GM12878 (cell line): ENCODE measurements around the gene OR2M3. TPM values are rescaled to one million over a fixed set of nuclear protein-coding genes. Genes with fewer than 3 reads are reported as not detected.

Experiments used
- ATAC-seq: fragments of 200-7000 bp; cut with Tn5 transposase; 3 replicates; pipeline ENCODE4 v1.9.1; 2020; ENCODE audit warnings: mild to moderate bottlenecking, moderate library complexity
- BruUV-seq: library from RNA; stranded (reverse); fragments of 400-500 nt; replicated peaks from 2 replicates; lab custom pipeline; 2021; lab: Mats Ljungman, UMichigan
- CTCF ChIA-PET: fragments of 300-600 bp; sonication (Branson Sonifier 250); formaldehyde crosslinking; extraction: SDS; loops from one replicate; lab custom pipeline; 2021; ENCODE audit warnings: inconsistent platforms; lab: Yijun Ruan, JAX
- POLR2A ChIA-PET: fragments of 350-600 bp; formaldehyde crosslinking; extraction: SDS; loops from one replicate; lab custom pipeline; 2021; ENCODE audit warnings: inconsistent platforms; lab: Charles Lee
- RAD21 ChIA-PET: fragments of 300-600 bp; sonication (Branson Sonifier 250); formaldehyde crosslinking; loops from one replicate; lab custom pipeline; 2023; ENCODE audit warnings: antibody characterized with exemption; ENCODE audit not compliant: unreplicated experiment; lab: Charles Lee
- SMC1A ChIA-PET: fragments of 300-600 bp; sonication (Branson Sonifier 250); formaldehyde crosslinking; loops from one replicate; lab custom pipeline; 2023; ENCODE audit not compliant: unreplicated experiment, uncharacterized antibody; lab: Charles Lee
- DNase-seq: peaks from one replicate; pipeline ENCODE4 v3.0.0-alpha.2; 2011; ENCODE audit warnings: low read depth, low spot score
- FAIRE-seq: peaks from 3 replicates; lab custom pipeline; 2011; peaks lifted over from hg19 to GRCh38; lab: Jason Lieb, UNC
- H2AFZ ChIP-seq: 2 replicates; pipeline ENCODE4 v1.6.0; 2011; ENCODE audit warnings: low read depth, low read length, control low read depth; ENCODE audit not compliant: control insufficient read depth
- H3K27ac ChIP-seq: 2 replicates; pipeline ENCODE4 v1.5.1; 2011; ENCODE audit warnings: control low read depth; ENCODE audit not compliant: control insufficient read depth, insufficient read depth
- H3K27me3 ChIP-seq, 2 experiments: replicated peaks in 1 of 2; 2 replicates each; pipeline versions ENCODE4 v1.6.0 to v1.6.1; 2011; ENCODE audit warnings: low read length in 1 of 2; ENCODE audit not compliant: control insufficient read depth in 2 of 2, insufficient read depth in 2 of 2
- H3K36me3 ChIP-seq, 2 experiments: 2 replicates each; pipeline ENCODE4 v1.5.1; 2011; ENCODE audit warnings: low read length in 1 of 2; ENCODE audit not compliant: control insufficient read depth in 2 of 2, insufficient read depth in 2 of 2
- H3K4me1 ChIP-seq: 2 replicates; pipeline ENCODE4 v1.6.1; 2011; ENCODE audit warnings: mild to moderate bottlenecking, low read length, moderate library complexity, mixed read lengths; ENCODE audit not compliant: control insufficient read depth, insufficient read depth
- H3K4me2 ChIP-seq: 2 replicates; pipeline ENCODE4 v1.6.0; 2011; ENCODE audit warnings: control low read depth; ENCODE audit not compliant: control insufficient read depth, insufficient read depth
- H3K4me3 ChIP-seq: fragments of 200-600 bp; sonication (generic); 2 replicates; pipeline ENCODE4 v1.5.1; 2016
- H3K79me2 ChIP-seq: 2 replicates; pipeline ENCODE4 v1.6.0; 2011; ENCODE audit warnings: low read length; ENCODE audit not compliant: control insufficient read depth, insufficient read depth
- H3K9ac ChIP-seq: 2 replicates; pipeline ENCODE4 v1.8.0; 2011; ENCODE audit warnings: low read length, control low read depth, mixed read lengths; ENCODE audit not compliant: control insufficient read depth, insufficient read depth
- H3K9me3 ChIP-seq: replicated peaks from 3 replicates; pipeline ENCODE4 v1.5.1; 2011; ENCODE audit warnings: mild to moderate bottlenecking, low read length; ENCODE audit not compliant: control insufficient read depth, insufficient read depth
- H4K20me1 ChIP-seq: 2 replicates; pipeline ENCODE4 v1.6.0; 2011; ENCODE audit not compliant: control insufficient read depth, insufficient read depth
- BCL3 ChIP-seq: IDR thresholded peaks from 2 replicates; pipeline ENCODE4 v1.6.1; 2011; ENCODE audit warnings: borderline replicate concordance, low read depth, mild to moderate bottlenecking, moderate library complexity, low read length; ENCODE audit not compliant: insufficient read depth, poor library complexity, severe bottlenecking
- BCLAF1 ChIP-seq: fragments of 450-650 bp; IDR thresholded peaks from 2 replicates; pipeline ENCODE4 v1.6.1; 2017; ENCODE audit warnings: antibody characterized with exemption, mild to moderate bottlenecking, moderate library complexity
- CHD4 ChIP-seq: fragments of 200-600 bp; sonication (generic); IDR thresholded peaks from 2 replicates; pipeline ENCODE4 v1.6.1; 2016; ENCODE audit warnings: mild to moderate bottlenecking
- HSF1 ChIP-seq: fragments of 150-350 bp; IDR thresholded peaks from 2 replicates; pipeline ENCODE4 v1.6.1; 2014; ENCODE audit warnings: mild to moderate bottlenecking, low read depth, low read length
- MEF2A ChIP-seq: IDR thresholded peaks from 2 replicates; pipeline ENCODE4 v1.6.1; 2011; ENCODE audit warnings: low read depth, mild to moderate bottlenecking, low read length, moderate library complexity; ENCODE audit not compliant: insufficient read depth
- MEF2B ChIP-seq: fragments of 450-650 bp; IDR thresholded peaks from 2 replicates; pipeline ENCODE4 v1.6.1; 2018; ENCODE audit warnings: mild to moderate bottlenecking, moderate library complexity; ENCODE audit not compliant: partially characterized antibody, poor library complexity, severe bottlenecking
- POLR2AphosphoS2 ChIP-seq: IDR thresholded peaks from 2 replicates; pipeline ENCODE4 v1.6.1; 2011; ENCODE audit warnings: low read depth, mild to moderate bottlenecking, low read length, improper control_type of control experiment, moderate library complexity
- POU2F2 ChIP-seq: IDR thresholded peaks from 3 replicates; pipeline ENCODE4 v1.6.1; 2011; ENCODE audit warnings: low read depth, mild to moderate bottlenecking, low read length, borderline replicate concordance
- RB1 ChIP-seq: fragments of 450-650 bp; formaldehyde crosslinking; IDR thresholded peaks from 2 replicates; pipeline ENCODE4 v1.6.1; 2017; ENCODE audit warnings: mild to moderate bottlenecking, borderline replicate concordance
- SIX5 ChIP-seq: IDR thresholded peaks from 2 replicates; pipeline ENCODE4 v1.6.1; 2011; ENCODE audit warnings: mild to moderate bottlenecking, low read depth, low read length, moderate library complexity; ENCODE audit not compliant: severe bottlenecking
- TCF3 ChIP-seq: IDR thresholded peaks from 2 replicates; pipeline ENCODE4 v1.6.1; 2012; ENCODE audit warnings: low read depth, mild to moderate bottlenecking, low read length, borderline replicate concordance; ENCODE audit not compliant: insufficient read depth
- ZNF207 ChIP-seq: fragments of 450-650 bp; IDR thresholded peaks from 2 replicates; pipeline ENCODE4 v1.6.1; 2014; ENCODE audit warnings: antibody characterized with exemption, mild to moderate bottlenecking, borderline replicate concordance
- ZZZ3 ChIP-seq: IDR thresholded peaks from 2 replicates; pipeline ENCODE4 v1.6.1; 2011; ENCODE audit warnings: low read depth; ENCODE audit not compliant: control insufficient read depth, insufficient read length
- WGBS: methylation state at CpG from one replicate; pipeline ENCODE4 v1.1.6; 2016; ENCODE audit warnings: low lambda C conversion rate; ENCODE audit not compliant: insufficient replicate concordance, insufficient coverage; ENCODE audit errors: missing lambda C conversion rate; 5-methylcytosine and 5-hydroxymethylcytosine counted together
- in situ Hi-C: fragments of 300-500 bp; cut with MboI; formaldehyde crosslinking; loops from 9 replicates; pipeline ENCODE4 v1.14.3; 2018; ENCODE audit warnings: mixed read lengths
- intact Hi-C: fragments of 100-400 bp; cut with micrococcal nuclease; formaldehyde crosslinking; loops from one replicate; pipeline ENCODE4 v1.14.2; 2022; ENCODE audit not compliant: unreplicated experiment
- polyA plus RNA-seq, 11 experiments: library from polyadenylated mRNA; depleted of rRNA in 4 of 11; unstranded in 6 of 11; stranded (reverse) in 5 of 11; fragments of >200 nt; fragmentation: Nextera tagmentation in 4 of 11; fragmentation: Illumina TruSeq in 1 of 11; extraction: Ambion mirVana in 4 of 11; extraction: Trizol in 1 of 11; gene quantifications; 1 replicate in 1 of 11; 2 replicates in 10 of 11; pipeline versions ENCODE4 v1.2.1 to v1.2.3, GENCODE V29; 2011 to 2016; ENCODE audit warnings: inconsistent platforms in 2 of 11, missing spikeins in 2 of 11, low read depth in 1 of 11
- total RNA-seq, 4 experiments: library from RNA; depleted of rRNA in 3 of 4; stranded (reverse); fragments of >200 nt in 3 of 4; fragmentation: Illumina TruSeq in 1 of 4; extraction: Trizol in 1 of 4; gene quantifications; 2 replicates each; pipeline versions ENCODE4 v1.2.1 to v1.2.3, GENCODE V29; 2013 to 2021

The OR2M3 gene
- total and polyA plus RNA-seq, 10 of the 15 experiments (the other 5 are each of a cell fraction or from before 2014, with no cell fraction given), result 0.05 TPM; not detected in 9

GRCh38 chr1:248183996-248184395 is 13.1 kb upstream of the OR2M3 start:
- SMC1A ChIA-PET, result no interaction called here
- DNase-seq (no peak), FAIRE-seq (no peak), ATAC-seq (peak; percentile 31; the same call in 1 of the 3 replicates)
- POLR2A ChIA-PET, result no interaction called here
- WGBS, result 44% methylated on average over 7 of the region's 7 CpGs
- Histone ChIP-seq H3K9me3 (no peaks in the 10 kb centered on the region), H3K79me2 (no peaks in the 10 kb centered on the region), H3K36me3 (no peaks in the 10 kb centered on the region), H3K4me2 (no peak overlapping the region), H3K27ac (no peak overlapping the region), H3K9ac (no peak overlapping the region), H3K4me1 (no peaks in the 10 kb centered on the region), H3K27me3 (no peaks in the 10 kb centered on the region), H2AFZ (no peak overlapping the region), H4K20me1 (no peaks in the 10 kb centered on the region), H3K4me3 (no peak overlapping the region)
- CTCF ChIA-PET, result no interaction called here
- no TSS peak for BruUV-seq
- in situ Hi-C loops (no loop called here), intact Hi-C loops (no loop called here)
- RAD21 ChIA-PET, result no interaction called here
- TF ChIP-seq CHD4 (no peak), ZNF207 (no peak), BCLAF1 (no peak), RB1 (no peak), POLR2AphosphoS2 (no peak), ZZZ3 (no peak), POU2F2 (no peak), TCF3 (no peak), HSF1 (no peak), SIX5 (no peak), BCL3 (no peak), MEF2A (no peak), MEF2B (no peak)
